CD4-positive, alpha-beta T cell treated with Interleukin-15 for 4 hours (primary cell): ENCODE results near the gene NR6A1.
A peak's percentile ranks its signal among the peaks of the same experiment; 100 is the strongest.
"Not testable (repeated sequence)": the region's sequence is repeated elsewhere in the genome, so short reads cannot be mapped to it uniquely, and the experiment has no call there.

Source experiments
- DNase-seq: peaks from one replicate; pipeline ENCODE4 v3.0.0-alpha.2; 2020; ENCODE audit warnings: low spot score

NR6A1 gene

DNA sequence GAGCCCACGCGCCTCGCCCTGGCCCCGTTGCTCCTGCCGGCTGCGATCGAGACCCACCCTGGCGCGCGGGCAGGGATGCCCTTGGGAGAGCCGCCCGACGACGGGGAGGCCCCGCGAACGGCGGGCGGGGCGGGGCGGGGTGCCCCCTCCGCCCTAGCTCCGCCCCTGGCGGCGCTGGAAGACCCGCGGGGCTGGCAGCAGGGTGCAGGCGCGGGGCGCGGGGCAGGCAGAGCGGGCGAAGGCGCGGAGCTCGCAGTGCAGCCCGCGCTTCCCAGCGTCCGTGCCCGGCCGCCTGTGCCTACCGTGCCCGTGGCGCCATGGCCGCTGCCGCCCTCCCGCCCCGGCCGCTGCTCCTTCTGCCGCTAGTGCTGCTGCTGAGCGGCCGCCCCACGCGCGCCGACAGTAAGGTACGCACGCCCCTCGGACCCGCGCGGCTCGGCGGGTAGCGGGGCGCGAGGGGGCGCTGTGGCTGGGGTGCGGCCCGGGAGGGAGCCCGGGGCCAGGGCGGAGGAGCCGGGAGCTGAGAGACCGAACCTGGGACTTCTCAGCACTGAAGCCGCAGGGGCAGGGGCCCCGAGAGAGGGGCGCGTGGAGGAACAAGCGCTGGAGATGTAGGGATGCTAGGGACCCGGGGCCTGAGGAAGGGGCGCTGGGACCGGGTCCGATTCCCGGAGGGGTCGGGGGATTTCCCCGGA is 6.0 kb upstream of the NR6A1 start, which contains the start of gene OLFML2A:
Gene OLFML2A, plus strand, starts transcription at position 180 of the 695 bp plus-strand sequence. Its CDS starts 138 bp downstream, at position 318.
- no peak for DNase-seq

- no peak for DNase-seq
Measured at GRCh38 chr9:124776618-124776953, 5.5 kb upstream of the NR6A1 start.

GRCh38 chr9:124774129-124774978 is 3.2 kb upstream of the NR6A1 start:
- DNase-seq = peak; percentile 83

DNA sequence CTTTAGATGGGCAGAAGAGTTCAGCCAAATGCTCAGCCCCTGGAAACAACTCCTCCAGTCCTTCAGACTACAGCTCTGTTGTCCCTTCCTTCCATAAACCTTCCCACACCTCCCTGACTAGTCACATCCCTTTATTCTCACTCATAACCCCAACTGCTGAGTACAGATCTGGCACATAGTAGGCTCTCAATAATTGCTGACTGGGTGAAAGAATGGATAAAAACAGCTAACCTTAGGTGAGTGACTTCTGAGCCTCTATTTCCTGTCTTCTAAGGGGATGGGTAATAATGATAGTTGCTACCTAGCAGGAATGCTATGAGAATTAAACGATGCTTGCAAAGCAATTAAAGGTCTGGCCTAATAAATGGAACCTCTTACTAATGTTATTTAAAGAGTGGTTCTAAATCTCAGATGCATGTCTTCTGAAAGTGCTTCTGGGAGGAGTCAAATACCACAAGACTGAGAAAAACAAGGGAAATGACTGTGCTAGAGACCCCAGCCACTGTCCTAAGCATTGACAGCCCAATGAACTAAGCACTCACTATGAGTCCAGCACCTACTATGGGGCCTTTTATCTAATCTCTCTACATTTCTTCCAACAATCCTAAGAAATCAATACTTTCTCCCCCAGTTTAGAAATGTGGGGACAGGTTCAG is 2.5 kb upstream of the NR6A1 start:
- no peak for DNase-seq

DNA sequence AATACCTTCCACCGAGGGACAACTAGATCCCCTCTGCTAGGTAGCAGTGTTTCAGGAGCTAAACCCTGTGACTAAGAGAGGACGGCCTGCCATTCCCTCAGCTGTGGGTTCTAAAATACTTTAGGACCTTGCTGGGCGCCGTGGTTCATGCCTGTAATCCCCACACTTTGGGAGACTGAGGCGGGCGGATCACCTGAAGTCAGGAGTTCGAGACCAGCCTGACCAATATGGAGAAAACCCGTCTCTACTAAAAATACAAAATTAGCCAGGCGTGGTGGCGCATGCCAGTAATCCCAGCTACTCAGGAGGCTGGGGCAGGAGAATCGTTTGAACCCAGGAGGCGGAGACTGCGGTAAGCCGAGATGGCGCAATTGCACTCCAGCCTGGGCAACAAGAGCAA is 1.8 kb upstream of the NR6A1 start:
- not testable (repeated sequence) for DNase-seq

GRCh38 chr9:124771867-124772679 is 962 bp upstream of the NR6A1 start:
- DNase-seq = peak; percentile 29

GRCh38 chr9:124770359-124771020 is 621 bp downstream of the NR6A1 start:
- no peak for DNase-seq

- DNase-seq = no peak
Measured at GRCh38 chr9:124769549-124770358, 1.4 kb downstream of the NR6A1 start.

GRCh38 chr9:124768750-124769548 is 2.2 kb downstream of the NR6A1 start:
- DNase-seq = no peak

DNA sequence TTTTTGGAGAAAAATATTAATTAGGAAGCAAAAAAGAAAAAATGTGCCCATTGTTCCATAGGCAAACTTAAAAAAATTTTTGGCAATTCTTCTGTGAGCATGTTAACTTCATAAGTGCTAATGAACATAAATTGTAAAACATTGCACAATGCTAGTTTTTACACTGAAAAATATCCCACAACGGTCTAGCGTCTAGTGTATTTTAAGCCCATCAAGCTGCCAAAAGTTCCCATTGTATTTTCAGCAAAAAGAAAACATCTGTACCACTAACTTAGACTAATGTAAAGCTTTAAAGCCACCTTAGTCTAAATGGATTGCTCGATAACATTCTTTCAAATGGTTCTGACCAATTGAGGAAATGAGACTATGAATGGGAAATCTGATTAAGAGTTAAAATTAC is 2.8 kb downstream of the NR6A1 start:
- DNase-seq = no peak

GRCh38 chr9:124767821-124768220 is 3.3 kb downstream of the NR6A1 start:
- DNase-seq = no peak

DNA sequence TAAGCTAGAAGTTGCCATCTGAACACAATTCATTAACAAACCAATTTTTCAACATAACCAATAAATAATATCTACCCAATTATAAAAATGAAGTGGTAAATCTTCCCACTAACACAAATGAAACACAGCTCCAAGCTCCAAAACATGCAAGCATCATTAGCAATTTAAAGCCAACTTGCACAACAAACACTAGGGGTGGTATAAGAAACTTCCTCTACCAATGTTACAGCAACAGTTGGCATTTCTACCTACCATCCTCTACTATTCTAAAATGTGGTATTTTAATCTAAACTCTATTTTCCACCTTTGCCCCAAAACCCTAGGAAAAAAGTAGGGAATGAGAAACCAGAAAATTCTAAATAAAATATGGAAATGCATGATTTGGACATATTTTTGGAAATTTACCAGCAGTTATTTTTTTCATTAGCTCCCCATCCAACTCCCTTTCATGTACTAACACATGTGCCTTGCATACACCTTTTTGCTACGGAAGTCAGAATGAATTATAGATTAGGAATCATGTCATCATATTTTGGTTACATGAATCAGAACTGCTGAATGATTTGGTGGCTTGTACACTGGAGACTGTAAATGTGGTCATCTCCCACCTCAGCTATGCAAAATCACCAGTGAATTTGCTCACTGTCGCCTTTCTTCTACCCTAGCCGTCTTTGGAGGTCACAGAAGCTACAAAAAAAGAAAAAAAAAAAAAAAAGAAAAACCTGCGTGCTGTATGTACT is 4.1 kb downstream of the NR6A1 start:
- DNase-seq = no peak

GRCh38 chr9:124766326-124766725 is 4.8 kb downstream of the NR6A1 start:
- no peak for DNase-seq

GRCh38 chr9:124765439-124765835 is 5.7 kb downstream of the NR6A1 start:
- DNase-seq = no peak

DNA sequence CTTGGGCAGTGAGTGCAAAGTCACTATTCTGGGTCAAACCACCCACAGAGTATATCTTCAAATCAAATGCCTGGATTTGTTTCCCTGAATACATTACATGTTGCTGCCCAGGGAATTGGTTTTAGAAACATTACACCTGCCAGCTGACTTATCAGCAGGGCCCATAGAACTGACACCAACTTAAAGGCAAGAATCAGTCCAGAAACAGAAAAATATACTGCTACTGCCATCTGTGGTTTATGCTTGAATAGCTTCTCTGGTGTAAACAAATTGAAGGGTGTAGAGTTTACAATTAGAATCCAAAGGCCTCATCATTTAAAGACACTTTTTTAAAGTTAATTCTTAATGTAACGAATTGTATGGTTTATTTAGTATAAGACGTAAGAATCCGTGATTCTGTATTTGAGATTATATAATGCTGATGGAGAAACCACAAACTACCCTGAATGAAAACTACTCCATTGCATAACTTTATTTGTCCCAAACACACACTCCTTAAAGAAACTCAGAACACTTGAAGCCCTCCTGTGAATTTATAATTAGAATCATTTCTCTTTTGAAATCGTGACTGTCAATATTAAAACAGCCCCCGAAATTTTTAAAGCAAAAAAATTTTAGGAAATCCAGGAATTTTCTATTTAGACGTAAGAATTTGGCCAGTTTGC is 6.2 kb downstream of the NR6A1 start:
- DNase-seq = no peak

DNA sequence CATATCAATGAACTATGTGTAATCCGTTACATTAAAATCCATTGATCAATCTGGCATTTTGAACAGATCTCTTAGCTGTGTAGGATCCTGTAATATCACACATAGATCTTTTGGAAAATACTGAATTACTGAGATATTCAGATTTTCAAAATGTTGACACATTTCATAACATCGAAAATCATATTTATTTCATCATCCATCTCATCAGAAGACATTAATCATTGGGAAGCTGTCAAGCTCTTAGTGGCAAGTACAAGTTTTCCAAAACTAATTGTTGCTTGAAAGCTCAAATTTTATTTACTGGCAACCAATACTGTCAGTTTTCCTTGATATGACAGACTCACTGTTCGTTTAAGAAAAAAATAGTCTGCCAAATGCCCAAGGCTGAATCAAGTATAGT is 8.5 kb downstream of the NR6A1 start:
- DNase-seq = no peak

- no peak for DNase-seq
Measured at GRCh38 chr9:124761710-124762109, 9.4 kb downstream of the NR6A1 start.

DNA sequence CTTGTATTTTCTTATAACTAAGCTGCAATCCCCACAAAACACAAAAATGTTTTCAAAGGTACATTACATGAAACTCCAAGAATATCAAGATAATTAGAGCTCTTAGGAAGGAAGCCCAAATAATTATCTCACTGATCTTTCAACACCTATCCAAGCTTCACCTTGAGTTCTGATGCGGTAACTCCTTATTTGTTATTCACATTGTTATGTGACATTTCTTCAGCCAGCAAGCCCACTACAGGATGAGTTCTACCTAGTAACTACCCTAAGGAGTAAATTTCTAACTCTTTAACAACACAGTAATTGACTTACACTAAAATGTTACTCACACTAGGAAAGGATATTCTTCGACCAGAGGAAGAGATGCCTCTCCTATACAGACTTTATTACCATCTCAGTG is 9.9 kb downstream of the NR6A1 start:
- DNase-seq = no peak

GRCh38 chr9:124760719-124761118 is 10.4 kb downstream of the NR6A1 start:
- no peak for DNase-seq
